ENCODE measurements around the gene RFTN2.

- TF ChIP-seq CTCF (IDR thresholded peaks at IDR 0.05) (no peak), POLR2A (IDR thresholded peaks at IDR 0.05) (no peak)
These were observed 37.9 kb upstream of the RFTN2 start for GRCh38 chr2:197713271-197713670.
